Upper lobe of left lung (tissue), 6 donors: ENCODE measurements around the gene PTGFRN. TPM values are rescaled to one million over a fixed set of nuclear protein-coding genes. Genes with fewer than 3 reads are reported as not detected.

ENCODE experiments used
- ATAC-seq, 2 donors: fragments of 200-7000 bp; cut with Tn5 transposase; one replicate each; pipeline ENCODE4 v1.9.1; 2022; ENCODE audit warnings: mild to moderate bottlenecking in 2 of 2, moderate library complexity in 2 of 2; ENCODE audit not compliant: low FRiP score in 2 of 2
- DNase-seq, 2 donors: peaks; one replicate each; pipeline ENCODE4 v3.0.0-alpha.2; 2019 to 2020
- H3K27ac ChIP-seq, 4 donors: fragments of 200-600 bp; sonication (generic); one replicate each; pipeline ENCODE4 v1.5.1; 2016 to 2019
- H3K27me3 ChIP-seq, 4 donors: fragments of 200-600 bp; sonication (generic); one replicate each; pipeline ENCODE4 v1.5.1; 2017 to 2019
- H3K36me3 ChIP-seq, 4 donors: fragments of 200-600 bp; sonication (generic); one replicate each; pipeline ENCODE4 v1.5.1; 2016 to 2019
- H3K4me1 ChIP-seq, 4 donors: fragments of 200-600 bp; sonication (generic); one replicate each; pipeline ENCODE4 v1.5.1; 2018 to 2019
- H3K4me3 ChIP-seq, 4 donors: fragments of 200-600 bp; sonication (generic); one replicate each; pipeline ENCODE4 v1.5.1; 2017 to 2019; ENCODE audit warnings: mild to moderate bottlenecking in 2 of 4, moderate library complexity in 1 of 4
- H3K9me3 ChIP-seq, 4 donors: fragments of 200-600 bp; sonication (generic); one replicate each; pipeline ENCODE4 v1.5.1; 2018 to 2019
- EP300 ChIP-seq, 4 donors: sonication (generic); formaldehyde crosslinking; IDR thresholded peaks; one replicate each; pipeline ENCODE4 v1.5.1; 2017; ENCODE audit warnings: antibody characterized with exemption in 4 of 4, control low read depth in 2 of 4
- POLR2A ChIP-seq, 4 donors: fragments of 450-650 bp; IDR thresholded peaks; one replicate each; pipeline ENCODE4 v1.5.1; 2016 to 2017; ENCODE audit warnings: antibody characterized with exemption in 4 of 4, mild to moderate bottlenecking in 2 of 4
- POLR2AphosphoS5 ChIP-seq, 2 donors: sonication (generic); formaldehyde crosslinking; IDR thresholded peaks; one replicate each; pipeline ENCODE4 v1.5.1; 2017; ENCODE audit warnings: antibody characterized with exemption in 2 of 2
- WGBS, 2 donors: methylation state at CpG; one replicate each; pipeline ENCODE4 v1.1.5; 2017 to 2018; 5-methylcytosine and 5-hydroxymethylcytosine counted together
- total RNA-seq, 6 donors: library from RNA; depleted of rRNA in 4 of 6; stranded (reverse); fragments of >200 nt in 4 of 6; gene quantifications; one replicate each; pipeline versions ENCODE4 v1.1.0 to v1.2.1, GENCODE V29; 2016 to 2021
- TF ChIP-seq, protein P1 (sequence below), 6 experiments: fragments of 450-650 bp in 4 of 6; fragments of 200-600 bp in 2 of 6; sonication (generic) in 2 of 6; IDR thresholded peaks; one replicate each; pipeline ENCODE4 v1.5.1; 2016 to 2019; ENCODE audit warnings: antibody characterized with exemption in 6 of 6
- donor health status: DM: no; HTN: no; CAD: no; lungs with moderate emphysema.
- donor health status: DM: no; HTN: yes; CAD: no; lungs with severe emphysema.

The PTGFRN gene
- total RNA-seq, 6 donors from 2014 or later: 11.7 to 33.6 (median 20.1) TPM

DNA sequence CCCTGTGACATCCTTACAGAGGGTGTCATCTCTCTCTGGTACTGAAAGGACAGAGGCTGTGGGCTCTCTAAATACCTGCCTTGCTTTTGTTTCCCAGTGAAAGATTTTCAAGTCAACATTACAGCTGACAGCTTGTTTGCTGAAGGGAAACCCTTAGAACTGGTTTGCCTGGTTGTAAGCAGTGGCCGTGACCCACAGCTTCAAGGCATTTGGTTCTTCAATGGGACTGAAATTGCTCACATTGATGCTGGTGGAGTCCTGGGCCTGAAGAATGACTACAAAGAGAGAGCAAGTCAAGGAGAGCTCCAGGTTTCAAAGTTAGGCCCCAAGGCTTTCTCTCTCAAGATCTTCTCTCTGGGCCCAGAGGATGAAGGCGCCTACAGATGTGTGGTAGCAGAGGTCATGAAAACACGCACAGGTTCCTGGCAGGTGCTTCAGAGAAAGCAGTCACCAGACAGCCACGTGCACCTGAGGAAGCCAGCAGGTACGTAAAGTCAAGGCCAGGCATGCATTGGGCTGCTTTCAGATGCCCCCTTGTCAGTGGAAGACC is 103.7 kb downstream of the PTGFRN start:
- TF ChIP-seq EP300 (IDR thresholded peaks at IDR 0.05) (no peak), POLR2AphosphoS5 (IDR thresholded peaks at IDR 0.05) (no peak), POLR2A (IDR thresholded peaks at IDR 0.05) (no peak)
- TF ChIP-seq, protein P1, sequence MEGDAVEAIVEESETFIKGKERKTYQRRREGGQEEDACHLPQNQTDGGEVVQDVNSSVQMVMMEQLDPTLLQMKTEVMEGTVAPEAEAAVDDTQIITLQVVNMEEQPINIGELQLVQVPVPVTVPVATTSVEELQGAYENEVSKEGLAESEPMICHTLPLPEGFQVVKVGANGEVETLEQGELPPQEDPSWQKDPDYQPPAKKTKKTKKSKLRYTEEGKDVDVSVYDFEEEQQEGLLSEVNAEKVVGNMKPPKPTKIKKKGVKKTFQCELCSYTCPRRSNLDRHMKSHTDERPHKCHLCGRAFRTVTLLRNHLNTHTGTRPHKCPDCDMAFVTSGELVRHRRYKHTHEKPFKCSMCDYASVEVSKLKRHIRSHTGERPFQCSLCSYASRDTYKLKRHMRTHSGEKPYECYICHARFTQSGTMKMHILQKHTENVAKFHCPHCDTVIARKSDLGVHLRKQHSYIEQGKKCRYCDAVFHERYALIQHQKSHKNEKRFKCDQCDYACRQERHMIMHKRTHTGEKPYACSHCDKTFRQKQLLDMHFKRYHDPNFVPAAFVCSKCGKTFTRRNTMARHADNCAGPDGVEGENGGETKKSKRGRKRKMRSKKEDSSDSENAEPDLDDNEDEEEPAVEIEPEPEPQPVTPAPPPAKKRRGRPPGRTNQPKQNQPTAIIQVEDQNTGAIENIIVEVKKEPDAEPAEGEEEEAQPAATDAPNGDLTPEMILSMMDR (IDR thresholded peaks at IDR 0.05): no peak
- no peaks in the 10 kb centered on the region for H3K36me3 ChIP-seq
- H3K4me1 ChIP-seq: peaks cover 0 to 9% (median 0%) of the 10 kb centered on the region in 4 donors
- DNase-seq (no peak), ATAC-seq (no peak)
- H3K27ac ChIP-seq: no peak overlapping the region
- no peaks in the 10 kb centered on the region for H3K27me3 ChIP-seq
- no peaks in the 10 kb centered on the region for H3K9me3 ChIP-seq
- no peak overlapping the region for H3K4me3 ChIP-seq
- WGBS, 2 donors: 85 to 93% methylated on average over 4 to 5 of the region's 5 CpGs

DNA sequence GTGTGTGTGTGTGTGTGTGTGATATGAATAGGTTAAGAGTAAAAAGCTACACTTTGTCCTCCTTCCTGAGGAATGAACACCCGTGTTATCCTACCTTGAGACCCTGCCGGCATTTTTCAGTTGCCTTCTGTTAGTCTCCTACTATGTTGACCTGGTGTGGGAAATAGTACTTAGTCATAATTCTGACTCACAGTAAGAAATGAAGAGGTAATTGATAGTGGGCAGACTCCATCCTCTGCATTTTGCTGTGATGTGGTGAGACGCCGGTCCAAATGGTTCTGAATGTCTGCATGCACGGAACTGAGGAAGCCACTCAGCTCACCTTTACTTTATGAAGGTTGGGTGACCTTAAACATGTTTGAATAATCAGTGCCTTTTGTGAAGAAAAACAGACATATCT is 104.5 kb downstream of the PTGFRN start:
- 95 to 96% methylated on average over 5 of the region's 5 CpGs for WGBS, 2 donors
- Histone ChIP-seq H3K9me3 (no peaks in the 10 kb centered on the region), H3K4me1 (peaks cover 0 to under 1% (median 0%) of the 10 kb centered on the region in 4 donors), H3K27me3 (no peaks in the 10 kb centered on the region), H3K36me3 (no peaks in the 10 kb centered on the region), H3K27ac (no peak overlapping the region), H3K4me3 (no peak overlapping the region)
- DNase-seq: no peak
- TF ChIP-seq POLR2AphosphoS5 (IDR thresholded peaks at IDR 0.05) (no peak), POLR2A (IDR thresholded peaks at IDR 0.05) (no peak), EP300 (IDR thresholded peaks at IDR 0.05) (no peak)
- TF ChIP-seq, protein P1 (IDR thresholded peaks at IDR 0.05): no peak
- no peak for ATAC-seq

GRCh38 chr1:117015724-117016123 is 106.0 kb downstream of the PTGFRN start:
- no peaks in the 10 kb centered on the region for H3K27me3 ChIP-seq
- WGBS, 2 donors: 89 to 90% methylated on average over 3 of the region's 3 CpGs
- no peak overlapping the region for H3K27ac ChIP-seq
- no peak for ATAC-seq
- H3K9me3 ChIP-seq: no peaks in the 10 kb centered on the region
- TF ChIP-seq, protein P1 (IDR thresholded peaks at IDR 0.05): no peak
- TF ChIP-seq EP300 (IDR thresholded peaks at IDR 0.05): no peak
- TF ChIP-seq POLR2AphosphoS5 (IDR thresholded peaks at IDR 0.05): no peak
- TF ChIP-seq POLR2A (IDR thresholded peaks at IDR 0.05): no peak
- H3K36me3 ChIP-seq: no peaks in the 10 kb centered on the region
- no peaks in the 10 kb centered on the region for H3K4me1 ChIP-seq
- H3K4me3 ChIP-seq: no peak overlapping the region
- DNase-seq: no peak

DNA sequence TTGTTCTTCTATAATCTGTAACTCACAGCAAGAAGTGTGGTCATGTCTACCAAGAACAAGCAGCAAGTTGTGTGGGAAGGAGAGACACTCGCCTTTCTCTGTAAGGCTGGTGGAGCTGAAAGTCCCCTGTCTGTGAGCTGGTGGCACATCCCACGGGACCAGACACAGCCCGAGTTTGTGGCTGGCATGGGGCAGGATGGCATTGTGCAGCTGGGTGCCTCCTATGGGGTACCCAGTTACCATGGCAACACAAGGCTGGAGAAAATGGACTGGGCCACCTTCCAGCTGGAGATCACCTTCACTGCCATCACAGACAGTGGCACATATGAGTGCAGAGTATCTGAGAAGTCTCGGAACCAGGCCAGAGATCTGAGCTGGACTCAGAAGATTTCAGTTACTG is 107.3 kb downstream of the PTGFRN start:
- WGBS, 2 donors: 83 to 93% methylated on average over 3 to 4 of the region's 4 CpGs
- Histone ChIP-seq H3K27me3 (no peaks in the 10 kb centered on the region), H3K36me3 (no peaks in the 10 kb centered on the region), H3K4me1 (no peaks in the 10 kb centered on the region), H3K9me3 (no peaks in the 10 kb centered on the region), H3K4me3 (no peak overlapping the region), H3K27ac (no peak overlapping the region)
- DNase-seq (no peak), ATAC-seq (no peak)
- TF ChIP-seq EP300 (IDR thresholded peaks at IDR 0.05): no peak

- Histone ChIP-seq H3K27ac (no peak overlapping the region), H3K36me3 (no peaks in the 10 kb centered on the region), H3K9me3 (no peaks in the 10 kb centered on the region), H3K4me3 (no peak overlapping the region), H3K27me3 (no peaks in the 10 kb centered on the region), H3K4me1 (no peaks in the 10 kb centered on the region)
- TF ChIP-seq, protein P1 (IDR thresholded peaks at IDR 0.05): no peak
- TF ChIP-seq EP300 (IDR thresholded peaks at IDR 0.05) (no peak), POLR2A (IDR thresholded peaks at IDR 0.05) (no peak), POLR2AphosphoS5 (IDR thresholded peaks at IDR 0.05) (no peak)
- no peak for DNase-seq
- peak; percentile 32 to 68 for ATAC-seq
- WGBS, 2 donors: 43 to 47% methylated on average over 3 of the region's 3 CpGs
Observed at GRCh38 chr1:117017648-117018047, 107.9 kb downstream of the PTGFRN start.
